Right atrium auricular region (tissue), 2 donors: ENCODE measurements around the gene TTC22. TPM values are rescaled to one million over a fixed set of nuclear protein-coding genes. Genes with fewer than 3 reads are reported as not detected.

Source experiments
- DNase-seq: peaks from one replicate; pipeline ENCODE4 v3.0.0-alpha.2; 2019; ENCODE audit warnings: low spot score
- H3K27ac ChIP-seq, 2 donors: fragments of 200-600 bp; sonication (generic); 1 replicate in 1 of 2; 2 replicates in 1 of 2; pipeline ENCODE4 v1.5.1; 2016 to 2019
- H3K27me3 ChIP-seq, 2 donors: fragments of 200-600 bp; sonication (generic); one replicate each; pipeline versions ENCODE4 v1.5.1 to v1.6.0; 2017 to 2019
- H3K36me3 ChIP-seq: fragments of 200-600 bp; sonication (generic); one replicate; pipeline ENCODE4 v1.5.1; 2016
- H3K4me1 ChIP-seq, 2 donors: fragments of 200-600 bp; sonication (generic); one replicate each; pipeline versions ENCODE4 v1.5.1 to v1.6.0; 2017 to 2019
- H3K4me3 ChIP-seq, 2 donors: fragments of 200-600 bp; sonication (generic); 1 replicate in 1 of 2; 2 replicates in 1 of 2; pipeline ENCODE4 v1.5.1; 2017 to 2019; ENCODE audit warnings: mild to moderate bottlenecking in 1 of 2, moderate library complexity in 1 of 2
- H3K9me3 ChIP-seq, 2 donors: fragments of 200-600 bp; sonication (generic); one replicate each; pipeline ENCODE4 v1.5.1; 2019
- CTCF ChIP-seq, 2 donors: fragments of 200-600 bp; sonication (generic); IDR thresholded peaks; one replicate each; pipeline ENCODE4 v1.5.1; 2019; ENCODE audit warnings: antibody characterized with exemption in 2 of 2
- total RNA-seq, 2 donors: library from RNA; depleted of rRNA; stranded (reverse); fragments of >200 nt; gene quantifications; one replicate each; pipeline ENCODE4 v1.1.0, GENCODE V29; 2016

Gene TTC22
- total RNA-seq, 2 donors from 2014 or later = 0.43 to 0.70 TPM

- Histone ChIP-seq H3K4me3 (peak within 1 kb of the TSS; percentile 77 to 89), H3K27me3 (no peaks in the 10 kb centered on the region), H3K27ac (peak within 1 kb of the TSS; percentile 54 to 68), H3K36me3 (no peaks in the 10 kb centered on the region), H3K4me1 (peaks cover 0 to 15% of the 10 kb centered on the region in 2 donors), H3K9me3 (no peaks in the 10 kb centered on the region)
- DNase-seq = peak; percentile 97
- no peak for TF ChIP-seq CTCF (IDR thresholded peaks at IDR 0.05)
These were observed 36.8 kb downstream of the TTC22 start, which contains the start of gene PARS2 for GRCh38 chr1:54764133-54764921. TSS of gene PARS2 (minus strand) at chr1:54764523. CDS start at chr1:54759161, 5,362 bp downstream.

- TF ChIP-seq CTCF (IDR thresholded peaks at IDR 0.05) = no peak
- no peaks in the 10 kb centered on the region for H3K9me3 ChIP-seq
- H3K36me3 ChIP-seq = no peaks in the 10 kb centered on the region
- H3K27me3 ChIP-seq = no peaks in the 10 kb centered on the region
- H3K4me3 ChIP-seq = peak overlapping the region; percentile 77 to 89
- H3K27ac ChIP-seq = peak overlapping the region; percentile 54 to 68
- no peak for DNase-seq
- peaks cover 0 to 15% of the 10 kb centered on the region in 2 donors for H3K4me1 ChIP-seq
These were observed 37.3 kb downstream of the TTC22 start for GRCh38 chr1:54763816-54764132.

- Histone ChIP-seq H3K4me3 (no peak overlapping the region), H3K27ac (no peak overlapping the region), H3K4me1 (peaks cover 0 to 12% of the 10 kb centered on the region in 2 donors), H3K36me3 (peaks cover 18% of the 10 kb centered on the region), H3K27me3 (no peaks in the 10 kb centered on the region), H3K9me3 (no peaks in the 10 kb centered on the region)
- no peak for DNase-seq
- TF ChIP-seq CTCF (IDR thresholded peaks at IDR 0.05) = no peak
These were observed 42.3 kb downstream of the TTC22 start for GRCh38 chr1:54758678-54759348.

GRCh38 chr1:54757833-54758232 lies 43.3 kb downstream of the TTC22 start:
- no peak for TF ChIP-seq CTCF (IDR thresholded peaks at IDR 0.05)
- H3K27ac ChIP-seq = no peak overlapping the region
- H3K9me3 ChIP-seq = no peaks in the 10 kb centered on the region
- H3K4me3 ChIP-seq = no peak overlapping the region
- no peaks in the 10 kb centered on the region for H3K27me3 ChIP-seq
- DNase-seq = no peak
- H3K4me1 ChIP-seq = peaks cover 0 to 3% of the 10 kb centered on the region in 2 donors
- H3K36me3 ChIP-seq = peaks cover 18% of the 10 kb centered on the region

- no peaks in the 10 kb centered on the region for H3K27me3 ChIP-seq
- H3K27ac ChIP-seq = no peak overlapping the region
- no peak overlapping the region for H3K4me3 ChIP-seq
- no peaks in the 10 kb centered on the region for H3K9me3 ChIP-seq
- no peak for DNase-seq
- no peak for TF ChIP-seq CTCF (IDR thresholded peaks at IDR 0.05)
- H3K36me3 ChIP-seq = peaks cover 18% of the 10 kb centered on the region
- H3K4me1 ChIP-seq = no peaks in the 10 kb centered on the region
These were observed 46.4 kb downstream of the TTC22 start for GRCh38 chr1:54754486-54755285.
